ENCODE results near the gene SDHC.
"Not testable (repeated sequence)": the region's sequence is repeated elsewhere in the genome, so short reads cannot be mapped to it uniquely, and the experiment has no call there.

Gene SDHC

GRCh38 chr1:161311595-161312181 is 2.5 kb upstream of the SDHC start:
- DNase-seq, result no peak

GRCh38 chr1:161313554-161314200 is 504 bp upstream of the SDHC start:
- no peak for DNase-seq

- not testable (repeated sequence) for DNase-seq
These were observed 1.9 kb downstream of the SDHC start for GRCh38 chr1:161315841-161316674.

- DNase-seq, result no peak
These were observed 9.8 kb downstream of the SDHC start for GRCh38 chr1:161324020-161324419.

GRCh38 chr1:161330346-161330745 is 16.2 kb downstream of the SDHC start:
- DNase-seq, result no peak

- no peak for DNase-seq
These were observed 19.0 kb downstream of the SDHC start for GRCh38 chr1:161333166-161333565.

- DNase-seq, result no peak
These were observed 21.6 kb downstream of the SDHC start for GRCh38 chr1:161335796-161336195.

GRCh38 chr1:161342177-161342576 is 28.0 kb downstream of the SDHC start:
- DNase-seq, result no peak

GRCh38 chr1:161342821-161343220 is 28.6 kb downstream of the SDHC start:
- DNase-seq, result no peak

GRCh38 chr1:161350671-161351070 is 36.5 kb downstream of the SDHC start:
- no peak for DNase-seq

- DNase-seq, result no peak
These were observed 37.3 kb downstream of the SDHC start for GRCh38 chr1:161351482-161351881.

- no peak for DNase-seq
These were observed 42.9 kb downstream of the SDHC start for GRCh38 chr1:161357073-161357472.

GRCh38 chr1:161359291-161359690 is 45.1 kb downstream of the SDHC start:
- no peak for DNase-seq

GRCh38 chr1:161364332-161364731 is 50.2 kb downstream of the SDHC start:
- no peak for DNase-seq

- DNase-seq, result no peak
These were observed 51.0 kb downstream of the SDHC start for GRCh38 chr1:161365207-161365606.

GRCh38 chr1:161367684-161368400 is 53.7 kb downstream of the SDHC start, which contains the start of gene CFAP126:
Gene CFAP126, minus strand, starts transcription at chr1:161367876. Its CDS starts 8 bp downstream, at chr1:161367868.
- peak; percentile 75 for DNase-seq

GRCh38 chr1:161373442-161373841 is 59.3 kb downstream of the SDHC start:
- no peak for DNase-seq

- no peak for DNase-seq
These were observed 60.2 kb downstream of the SDHC start for GRCh38 chr1:161374373-161374772.

- DNase-seq, result no peak
These were observed 63.8 kb downstream of the SDHC start for GRCh38 chr1:161378014-161378413.

- DNase-seq, result no peak
These were observed 64.9 kb downstream of the SDHC start for GRCh38 chr1:161379071-161379470.

- no peak for DNase-seq
These were observed 67.5 kb downstream of the SDHC start for GRCh38 chr1:161381707-161382106.

- peak; percentile 76 for DNase-seq
These were observed 68.2 kb downstream of the SDHC start for GRCh38 chr1:161382214-161383019.
